ENCODE measurements around the gene MACROD2.

The MACROD2 gene

GRCh38 chr20:14299831-14300230 lies 304.5 kb downstream of the MACROD2 start:
- no peak for DNase-seq (ENCODE audit: low read depth)
- no peak for TF ChIP-seq CTCF (IDR thresholded peaks at IDR 0.05; ENCODE audit: insufficient read depth, low read depth, low read length, missing control alignments)
- H3K4me3 ChIP-seq (ENCODE audit: low read depth, low read length), result no peak overlapping the region

- H3K4me3 ChIP-seq (ENCODE audit: low read depth, low read length), result no peak overlapping the region
- no peak for TF ChIP-seq CTCF (IDR thresholded peaks at IDR 0.05; ENCODE audit: insufficient read depth, low read depth, low read length, missing control alignments)
- DNase-seq (ENCODE audit: low read depth), result no peak
Observed at GRCh38 chr20:14303106-14303505, 307.8 kb downstream of the MACROD2 start.

- H3K4me3 ChIP-seq (ENCODE audit: low read depth, low read length), result no peak overlapping the region
- no peak for TF ChIP-seq CTCF (IDR thresholded peaks at IDR 0.05; ENCODE audit: insufficient read depth, low read depth, low read length, missing control alignments)
- DNase-seq (ENCODE audit: low read depth), result no peak
Observed at GRCh38 chr20:14303651-14304050, 308.3 kb downstream of the MACROD2 start.

GRCh38 chr20:14304472-14304871 lies 309.2 kb downstream of the MACROD2 start:
- no peak for DNase-seq (ENCODE audit: low read depth)
- no peak for TF ChIP-seq CTCF (IDR thresholded peaks at IDR 0.05; ENCODE audit: insufficient read depth, low read depth, low read length, missing control alignments)

GRCh38 chr20:14307956-14308355 lies 312.6 kb downstream of the MACROD2 start:
- no peak overlapping the region for H3K4me3 ChIP-seq (ENCODE audit: low read depth, low read length)
- no peak for TF ChIP-seq CTCF (IDR thresholded peaks at IDR 0.05; ENCODE audit: insufficient read depth, low read depth, low read length, missing control alignments)
- no peak for DNase-seq (ENCODE audit: low read depth)

More at GRCh38 chr20:14304472-14304871, 309.2 kb downstream of the MACROD2 start:
- no peak overlapping the region for H3K4me3 ChIP-seq (ENCODE audit: low read depth, low read length)

GRCh38 chr20:14310977-14311627 lies 315.8 kb downstream of the MACROD2 start:
- DNase-seq (ENCODE audit: low read depth), result no peak
- no peak overlapping the region for H3K4me3 ChIP-seq (ENCODE audit: low read depth, low read length)
- no peak for TF ChIP-seq CTCF (IDR thresholded peaks at IDR 0.05; ENCODE audit: insufficient read depth, low read depth, low read length, missing control alignments)

- TF ChIP-seq CTCF (IDR thresholded peaks at IDR 0.05; ENCODE audit: insufficient read depth, low read depth, low read length, missing control alignments), result no peak
- DNase-seq (ENCODE audit: low read depth), result no peak
- H3K4me3 ChIP-seq (ENCODE audit: low read depth, low read length), result no peak overlapping the region
Observed at GRCh38 chr20:14312001-14312400, 316.7 kb downstream of the MACROD2 start.
